ENCODE results near the gene C3orf20.

Gene C3orf20

GRCh38 chr3:14768881-14769280 is 93.9 kb downstream of the C3orf20 start:
- DNase-seq = no peak
- H3K4me3 Mint-ChIP-seq = no peak overlapping the region
- no peaks in the 10 kb centered on the region for H3K27me3 Mint-ChIP-seq
- H3K4me1 Mint-ChIP-seq = no peaks in the 10 kb centered on the region
- no peaks in the 10 kb centered on the region for H3K9me3 Mint-ChIP-seq
- H3K27ac Mint-ChIP-seq = no peak overlapping the region
- no peak for ATAC-seq

GRCh38 chr3:14769544-14770325 is 94.8 kb downstream of the C3orf20 start:
- H3K4me1 Mint-ChIP-seq = no peaks in the 10 kb centered on the region
- no peak for ATAC-seq

GRCh38 chr3:14770591-14770990 is 95.7 kb downstream of the C3orf20 start:
- no peak for DNase-seq
- H3K4me1 Mint-ChIP-seq = no peaks in the 10 kb centered on the region
- H3K27me3 Mint-ChIP-seq = no peaks in the 10 kb centered on the region
- H3K9me3 Mint-ChIP-seq = no peaks in the 10 kb centered on the region
- no peak overlapping the region for H3K27ac Mint-ChIP-seq
- ATAC-seq = no peak
- H3K4me3 Mint-ChIP-seq = no peak overlapping the region

More at GRCh38 chr3:14769544-14770325, 94.8 kb downstream of the C3orf20 start:
- H3K27ac Mint-ChIP-seq = no peak overlapping the region
- H3K9me3 Mint-ChIP-seq = no peaks in the 10 kb centered on the region
- no peaks in the 10 kb centered on the region for H3K27me3 Mint-ChIP-seq
- no peak overlapping the region for H3K4me3 Mint-ChIP-seq
- DNase-seq = no peak

- Mint-ChIP-seq H3K4me3 (no peak overlapping the region), H3K9me3 (no peaks in the 10 kb centered on the region), H3K27ac (peak overlapping the region in 1 of 2 donors; percentile 61), H3K27me3 (no peaks in the 10 kb centered on the region), H3K4me1 (no peaks in the 10 kb centered on the region)
- ATAC-seq = no peak
- DNase-seq = no peak
These were observed 96.9 kb downstream of the C3orf20 start for GRCh38 chr3:14771593-14772497.

- Mint-ChIP-seq H3K27ac (no peak overlapping the region), H3K27me3 (no peaks in the 10 kb centered on the region), H3K4me1 (no peaks in the 10 kb centered on the region), H3K9me3 (no peaks in the 10 kb centered on the region), H3K4me3 (no peak overlapping the region)
- DNase-seq (no peak), ATAC-seq (no peak)
These were observed 97.7 kb downstream of the C3orf20 start for GRCh38 chr3:14772533-14773138.

GRCh38 chr3:14773281-14773680 is 98.3 kb downstream of the C3orf20 start:
- Mint-ChIP-seq H3K27ac (no peak overlapping the region), H3K4me1 (no peaks in the 10 kb centered on the region), H3K9me3 (peaks cover 3 to 5% of the 10 kb centered on the region in 2 donors), H3K27me3 (no peaks in the 10 kb centered on the region), H3K4me3 (no peak overlapping the region)
- ATAC-seq (no peak), DNase-seq (no peak)

DNA sequence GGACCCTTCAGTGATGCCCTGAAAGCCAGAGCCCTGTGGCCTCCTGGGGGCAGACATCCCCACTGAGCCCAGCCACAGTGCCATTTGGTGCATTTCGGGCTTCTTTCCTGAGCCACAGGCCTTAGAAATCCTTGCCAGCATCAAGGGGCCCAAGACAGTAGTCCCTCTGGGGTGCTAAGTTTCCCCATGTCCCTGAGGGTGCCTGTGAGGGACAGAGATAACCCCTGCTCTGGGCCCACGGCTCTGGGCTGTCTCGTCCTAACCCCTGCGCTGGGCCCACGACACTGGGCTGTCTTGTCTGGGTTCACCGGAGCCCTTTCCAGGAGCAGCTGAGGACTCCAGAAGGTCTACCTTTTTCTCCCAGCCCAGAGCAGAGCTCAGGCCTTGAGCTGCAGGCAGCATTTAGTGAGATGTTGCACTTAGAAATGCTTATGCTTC is 98.8 kb downstream of the C3orf20 start:
- Mint-ChIP-seq H3K4me1 (no peaks in the 10 kb centered on the region), H3K27ac (no peak overlapping the region), H3K27me3 (no peaks in the 10 kb centered on the region), H3K9me3 (peaks cover 7 to 9% of the 10 kb centered on the region in 2 donors), H3K4me3 (no peak overlapping the region)
- no peak for ATAC-seq
- no peak for DNase-seq

DNA sequence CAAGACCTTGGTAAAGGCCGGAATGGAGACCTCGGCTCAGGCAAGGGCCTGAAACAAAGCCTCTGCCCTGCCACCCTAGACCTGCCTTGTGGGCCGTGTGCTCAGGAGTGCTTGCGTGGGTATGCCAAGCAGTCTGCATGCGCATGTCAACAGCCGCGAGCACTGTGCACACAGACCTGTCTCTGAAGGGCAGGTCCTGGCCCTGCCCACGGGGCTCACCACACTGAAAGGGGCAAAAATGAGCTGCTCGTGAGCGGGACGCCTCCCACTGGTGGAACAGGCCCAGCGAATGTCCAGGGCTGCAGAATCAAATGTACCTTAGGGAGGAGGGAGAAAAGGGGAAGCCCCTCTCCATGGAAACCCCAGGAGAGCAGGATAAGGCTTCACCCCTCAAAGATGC is 99.5 kb downstream of the C3orf20 start:
- Mint-ChIP-seq H3K9me3 (peaks cover 12 to 15% of the 10 kb centered on the region in 2 donors), H3K27me3 (no peaks in the 10 kb centered on the region), H3K27ac (no peak overlapping the region), H3K4me1 (no peaks in the 10 kb centered on the region), H3K4me3 (no peak overlapping the region)
- no peak for DNase-seq
- ATAC-seq = no peak

- Mint-ChIP-seq H3K9me3 (peaks cover 12 to 15% of the 10 kb centered on the region in 2 donors), H3K27ac (no peak overlapping the region), H3K27me3 (no peaks in the 10 kb centered on the region), H3K4me1 (no peaks in the 10 kb centered on the region), H3K4me3 (no peak overlapping the region)
- ATAC-seq = no peak
- no peak for DNase-seq
These were observed 100.1 kb downstream of the C3orf20 start for GRCh38 chr3:14775011-14775410.

GRCh38 chr3:14775563-14775962 is 100.6 kb downstream of the C3orf20 start:
- Mint-ChIP-seq H3K27me3 (no peaks in the 10 kb centered on the region), H3K4me1 (no peaks in the 10 kb centered on the region), H3K9me3 (peaks cover 12 to 15% of the 10 kb centered on the region in 2 donors), H3K27ac (no peak overlapping the region), H3K4me3 (no peak overlapping the region)
- DNase-seq = no peak
- no peak for ATAC-seq

- H3K27ac Mint-ChIP-seq = no peak overlapping the region
- H3K4me1 Mint-ChIP-seq = no peaks in the 10 kb centered on the region
- no peak overlapping the region for H3K4me3 Mint-ChIP-seq
- DNase-seq (no peak), ATAC-seq (no peak)
- H3K27me3 Mint-ChIP-seq = no peaks in the 10 kb centered on the region
- H3K9me3 Mint-ChIP-seq = peaks cover 12 to 15% of the 10 kb centered on the region in 2 donors
These were observed 104.2 kb downstream of the C3orf20 start for GRCh38 chr3:14779069-14779685.

DNA sequence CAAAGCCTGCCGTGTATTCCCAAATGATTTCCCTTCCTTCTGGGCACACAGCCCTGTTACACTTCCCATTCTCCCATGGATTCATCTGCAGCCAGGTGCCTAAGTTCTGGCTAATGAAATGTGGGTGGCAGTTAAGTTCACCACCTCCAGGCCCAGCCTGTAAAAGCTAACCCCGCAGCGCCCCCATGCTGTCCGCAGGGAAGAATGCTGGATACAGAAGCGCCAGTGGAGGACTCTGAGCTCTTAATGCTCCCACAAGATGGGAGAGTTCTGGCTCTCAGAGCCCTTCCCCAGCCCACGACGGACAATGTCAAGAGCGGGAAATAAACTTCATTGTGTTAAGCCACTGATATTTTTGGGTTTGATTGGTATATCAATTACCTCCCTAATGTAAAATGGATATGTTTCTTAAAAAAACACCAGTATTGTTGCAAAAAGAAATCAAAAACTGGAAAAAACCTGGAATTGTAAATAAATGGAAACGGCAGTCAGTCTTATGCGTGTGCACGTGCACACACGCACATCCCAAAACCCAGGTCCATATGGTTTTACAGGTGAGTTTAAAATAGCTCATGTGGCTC is 106.1 kb downstream of the C3orf20 start:
- H3K9me3 Mint-ChIP-seq = peaks cover 12 to 15% of the 10 kb centered on the region in 2 donors
- no peak overlapping the region for H3K4me3 Mint-ChIP-seq
- ATAC-seq (peak; percentile 69), DNase-seq (peak; percentile 12 to 47)
- no peaks in the 10 kb centered on the region for H3K27me3 Mint-ChIP-seq
- H3K27ac Mint-ChIP-seq = no peak overlapping the region
- no peaks in the 10 kb centered on the region for H3K4me1 Mint-ChIP-seq

DNA sequence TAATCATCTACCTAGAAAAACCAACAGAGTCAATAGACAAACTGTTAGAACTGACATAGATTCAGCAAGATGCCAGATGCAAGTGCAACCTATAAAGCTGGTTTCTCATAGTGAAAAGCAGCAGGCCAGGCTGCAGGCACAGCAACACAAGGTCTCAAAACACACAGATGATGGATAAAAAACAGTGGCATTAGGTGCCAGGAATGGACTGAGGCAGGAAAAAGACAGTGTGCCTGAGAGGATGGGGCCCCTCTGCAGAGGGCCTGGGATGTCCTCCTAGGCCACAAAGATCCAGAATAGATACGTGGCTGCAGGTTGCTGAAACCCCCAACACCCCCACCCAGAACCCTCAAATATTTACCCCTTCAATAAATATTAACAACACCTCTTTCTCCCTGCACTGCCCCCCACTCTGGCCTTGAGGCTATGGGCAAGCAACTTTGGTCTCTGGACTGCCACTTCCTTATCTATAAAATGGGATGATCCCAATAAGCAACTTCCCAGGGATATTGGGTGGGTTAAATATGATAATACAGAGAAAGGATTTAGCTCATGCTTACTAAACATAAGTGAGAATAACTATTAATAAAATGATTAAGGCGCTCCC is 108.6 kb downstream of the C3orf20 start:
- ATAC-seq (no peak), DNase-seq (no peak)
- Mint-ChIP-seq H3K27me3 (peaks cover 7% of the 10 kb centered on the region), H3K9me3 (peaks cover 6 to 7% of the 10 kb centered on the region in 2 donors), H3K27ac (no peak overlapping the region), H3K4me3 (no peak overlapping the region), H3K4me1 (no peaks in the 10 kb centered on the region)

- Mint-ChIP-seq H3K4me1 (no peaks in the 10 kb centered on the region), H3K9me3 (peaks cover under 1 to 1% of the 10 kb centered on the region in 2 donors), H3K4me3 (no peak overlapping the region), H3K27ac (no peak overlapping the region), H3K27me3 (peaks cover 7% of the 10 kb centered on the region)
- ATAC-seq = no peak
- no peak for DNase-seq
These were observed 109.2 kb downstream of the C3orf20 start for GRCh38 chr3:14784087-14784681.

All from stimulated activated naive CD8-positive, alpha-beta T cell treated with anti-CD3 and anti-CD28 coated beads, Interleukin-15, amount 100 ng/mL, for 72 hours (primary cell).